Retinal pigment epithelial cell (primary cell): ENCODE measurements around the gene DMD.

ENCODE experiments used
- DNase-seq: peaks from one replicate; pipeline ENCODE4 v3.0.0-alpha.2; 2010; ENCODE audit warnings: low read depth
- H3K4me3 ChIP-seq: 2 replicates; pipeline ENCODE4 v1.5.1; 2011; ENCODE audit warnings: mild to moderate bottlenecking, low read length, control low read depth, moderate library complexity
- TF ChIP-seq, protein P1 (sequence below): conservative IDR thresholded peaks from 2 replicates; pipeline ENCODE4 v1.5.1; 2011; ENCODE audit warnings: low read depth, low read length, control low read depth, inconsistent platforms

Gene DMD

DNA sequence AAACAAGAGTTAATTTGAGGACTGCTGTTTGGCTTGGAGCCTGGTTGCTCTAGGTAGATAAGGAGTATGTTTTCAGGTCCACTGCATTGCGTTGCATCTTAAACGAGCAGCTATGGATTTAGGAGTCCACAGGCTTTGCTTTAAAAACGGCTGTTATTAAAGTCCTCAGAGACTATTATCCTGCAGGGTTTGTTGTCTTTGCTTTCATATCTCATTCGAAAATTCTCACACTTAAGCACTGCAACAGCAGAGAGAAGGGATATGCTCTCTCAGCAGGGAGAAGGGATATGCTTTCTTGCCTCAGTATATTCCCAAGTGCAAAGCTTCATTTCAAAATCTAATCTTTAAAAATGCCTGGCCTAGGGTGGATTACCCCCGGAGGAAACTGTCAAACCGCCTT is 1694.8 kb downstream of the DMD start:
- DNase-seq = no peak
- TF ChIP-seq, protein P1, sequence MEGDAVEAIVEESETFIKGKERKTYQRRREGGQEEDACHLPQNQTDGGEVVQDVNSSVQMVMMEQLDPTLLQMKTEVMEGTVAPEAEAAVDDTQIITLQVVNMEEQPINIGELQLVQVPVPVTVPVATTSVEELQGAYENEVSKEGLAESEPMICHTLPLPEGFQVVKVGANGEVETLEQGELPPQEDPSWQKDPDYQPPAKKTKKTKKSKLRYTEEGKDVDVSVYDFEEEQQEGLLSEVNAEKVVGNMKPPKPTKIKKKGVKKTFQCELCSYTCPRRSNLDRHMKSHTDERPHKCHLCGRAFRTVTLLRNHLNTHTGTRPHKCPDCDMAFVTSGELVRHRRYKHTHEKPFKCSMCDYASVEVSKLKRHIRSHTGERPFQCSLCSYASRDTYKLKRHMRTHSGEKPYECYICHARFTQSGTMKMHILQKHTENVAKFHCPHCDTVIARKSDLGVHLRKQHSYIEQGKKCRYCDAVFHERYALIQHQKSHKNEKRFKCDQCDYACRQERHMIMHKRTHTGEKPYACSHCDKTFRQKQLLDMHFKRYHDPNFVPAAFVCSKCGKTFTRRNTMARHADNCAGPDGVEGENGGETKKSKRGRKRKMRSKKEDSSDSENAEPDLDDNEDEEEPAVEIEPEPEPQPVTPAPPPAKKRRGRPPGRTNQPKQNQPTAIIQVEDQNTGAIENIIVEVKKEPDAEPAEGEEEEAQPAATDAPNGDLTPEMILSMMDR = no peak
- no peak overlapping the region for H3K4me3 ChIP-seq

DNA sequence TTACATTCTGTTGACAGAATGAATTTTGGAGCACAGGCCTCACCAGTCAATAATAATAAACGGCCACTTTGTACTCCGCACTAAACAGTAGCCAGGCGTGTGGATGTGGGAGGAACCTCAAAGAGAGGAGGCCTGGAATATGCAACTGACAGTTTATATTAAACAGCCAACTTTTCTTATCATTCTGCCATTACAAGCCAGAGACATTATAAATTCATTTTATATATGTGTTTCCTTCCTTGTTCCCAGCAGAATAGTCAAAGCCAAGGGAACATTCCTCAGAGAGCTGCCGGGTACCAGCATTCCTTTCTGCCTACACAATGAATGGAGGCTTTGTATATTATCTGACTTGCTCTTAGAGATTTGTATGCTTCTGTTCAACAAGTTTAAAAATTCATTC is 1703.0 kb downstream of the DMD start:
- DNase-seq = no peak
- TF ChIP-seq, protein P1 = no peak

DNA sequence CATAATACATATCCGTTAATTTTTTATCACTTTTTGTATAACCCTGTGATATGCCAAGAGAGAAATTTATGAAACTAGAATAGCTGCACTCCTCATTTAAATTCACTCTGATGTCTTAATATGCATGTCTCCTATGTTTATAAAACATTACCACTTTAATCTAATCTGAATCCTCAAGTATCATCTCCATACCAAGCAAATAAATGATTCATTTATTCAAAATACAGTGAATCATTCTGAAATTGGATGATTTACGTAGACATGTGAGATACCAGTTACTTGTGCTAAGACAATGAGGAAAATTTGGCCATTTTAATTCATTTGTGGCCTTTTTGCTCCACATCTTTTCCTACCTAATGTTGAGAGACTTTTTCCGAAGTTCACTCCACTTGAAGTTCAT is 1704.4 kb downstream of the DMD start:
- DNase-seq = no peak
- TF ChIP-seq, protein P1 = no peak
- no peak overlapping the region for H3K4me3 ChIP-seq

More for the DNA sequence above, 1703.0 kb downstream of the DMD start:
- no peak overlapping the region for H3K4me3 ChIP-seq

DNA sequence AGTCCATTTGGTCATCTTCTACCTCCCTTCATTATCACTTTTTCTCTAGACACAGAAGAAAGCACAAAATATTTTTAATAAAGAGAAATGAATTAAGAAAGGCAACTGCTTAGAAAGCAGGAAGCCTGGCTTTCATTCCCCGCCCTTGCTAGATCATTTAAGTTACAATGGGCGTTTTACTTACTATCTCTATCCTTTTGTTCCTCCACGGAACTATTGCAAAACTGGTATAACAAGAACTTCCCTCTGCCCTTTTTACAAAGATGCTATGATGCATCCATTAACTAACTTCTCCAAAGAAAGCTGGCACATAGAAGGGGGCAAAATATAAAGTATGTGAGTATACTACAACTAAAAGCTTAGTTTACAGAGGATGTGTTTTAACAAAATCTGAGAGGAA is 1705.0 kb downstream of the DMD start:
- H3K4me3 ChIP-seq = no peak overlapping the region
- TF ChIP-seq, protein P1 = no peak
- no peak for DNase-seq

DNA sequence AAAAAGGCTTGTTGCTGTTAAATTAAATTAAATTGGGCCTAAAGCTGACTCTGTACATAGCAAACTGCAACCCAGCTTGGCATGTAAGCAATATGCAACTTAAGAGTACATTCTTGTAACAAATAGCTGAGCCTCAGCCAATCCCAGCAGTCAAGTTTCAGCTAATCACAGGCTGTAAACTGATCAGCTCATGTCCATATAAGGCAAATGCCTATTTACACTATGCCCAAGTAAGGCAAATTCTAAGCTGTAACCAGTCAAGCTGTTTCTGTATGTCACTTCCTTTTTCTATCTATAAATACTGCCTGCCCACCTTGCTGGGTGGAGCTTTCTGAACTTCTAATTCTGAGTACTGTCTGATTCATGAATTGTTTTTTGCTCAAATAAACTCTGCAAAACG is 1710.4 kb downstream of the DMD start:
- no peak overlapping the region for H3K4me3 ChIP-seq
- no peak for DNase-seq
- TF ChIP-seq, protein P1 = no peak

DNA sequence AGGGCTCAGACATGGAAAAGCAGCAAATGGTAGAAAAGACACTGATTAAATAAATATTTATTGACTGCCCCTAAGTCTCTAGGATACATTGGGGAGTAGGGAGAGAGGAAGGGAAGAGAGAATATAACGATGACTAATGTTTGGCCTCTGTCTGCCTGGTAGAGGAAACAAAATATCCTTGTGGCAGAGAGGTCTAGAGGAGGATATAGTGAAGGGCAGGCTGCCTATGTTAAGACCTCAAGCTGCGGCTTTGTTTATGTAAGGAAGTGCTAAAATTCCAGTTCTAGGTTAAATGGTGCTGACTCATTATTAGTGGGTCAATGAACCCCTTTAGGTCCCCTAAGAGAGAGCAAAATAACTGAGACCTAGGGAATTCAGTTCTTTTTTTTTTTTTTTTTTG is 1712.2 kb downstream of the DMD start:
- TF ChIP-seq, protein P1 = no peak
- no peak for DNase-seq
- no peak overlapping the region for H3K4me3 ChIP-seq

DNA sequence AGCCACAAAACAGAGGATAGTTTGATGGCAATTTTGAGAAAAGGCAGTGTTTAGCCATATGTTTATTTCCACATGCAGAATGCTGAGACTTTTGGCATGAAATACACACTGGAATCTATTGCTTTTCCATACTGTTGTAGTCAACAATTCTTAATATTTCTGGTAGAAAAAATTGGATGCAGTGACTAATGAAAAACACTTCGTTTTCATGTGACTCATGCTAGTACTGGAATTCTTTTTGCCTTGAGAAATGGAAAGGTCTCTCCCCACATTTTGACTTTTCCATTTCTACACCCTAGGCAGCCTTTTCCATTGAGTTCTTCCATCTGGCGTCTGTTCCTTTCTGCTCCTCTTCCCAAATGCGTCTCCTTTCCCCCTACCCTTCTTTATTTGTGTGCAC is 1714.3 kb downstream of the DMD start:
- no peak overlapping the region for H3K4me3 ChIP-seq
- no peak for DNase-seq
- TF ChIP-seq, protein P1 = no peak
